KMS-11 (cell line): ENCODE measurements around the gene ACOD1.

Experiments used
- H2AFZ ChIP-seq: fragments of 200-600 bp; sonication (generic); 2 replicates; pipeline ENCODE4 v1.6.1; 2016; ENCODE audit warnings: antibody characterized with exemption, mixed run types, low read depth
- H3K27ac ChIP-seq: fragments of 200-600 bp; sonication (generic); 2 replicates; pipeline ENCODE4 v1.6.1; 2016; ENCODE audit warnings: mild to moderate bottlenecking, mixed run types
- H3K27me3 ChIP-seq: fragments of 200-600 bp; sonication (generic); 2 replicates; pipeline ENCODE4 v1.6.1; 2017; ENCODE audit warnings: mild to moderate bottlenecking, low read depth, mixed run types, moderate library complexity; ENCODE audit not compliant: insufficient read depth
- H3K36me3 ChIP-seq: fragments of 200-600 bp; sonication (generic); 2 replicates; pipeline ENCODE4 v1.6.1; 2017; ENCODE audit warnings: mild to moderate bottlenecking, mixed run types; ENCODE audit not compliant: insufficient read depth
- H3K4me1 ChIP-seq: fragments of 200-600 bp; sonication (generic); 2 replicates; pipeline ENCODE4 v1.6.1; 2016; ENCODE audit warnings: mild to moderate bottlenecking, low read depth, mixed run types; ENCODE audit not compliant: poor library complexity, severe bottlenecking
- H3K4me2 ChIP-seq: fragments of 200-600 bp; sonication (generic); 2 replicates; pipeline ENCODE4 v1.7.0; 2016; ENCODE audit warnings: mild to moderate bottlenecking, mixed run types
- H3K4me3 ChIP-seq: fragments of 200-600 bp; sonication (generic); IDR thresholded peaks from 2 replicates; pipeline ENCODE4 v1.6.1; 2017; ENCODE audit warnings: low read depth, low read length, mixed read lengths; ENCODE audit not compliant: insufficient read depth
- H3K79me2 ChIP-seq: fragments of 200-600 bp; sonication (generic); 2 replicates; pipeline ENCODE4 v1.6.1; 2016; ENCODE audit warnings: low read depth, mixed run types; ENCODE audit not compliant: insufficient read depth
- H3K9ac ChIP-seq: fragments of 200-600 bp; sonication (generic); 2 replicates; pipeline ENCODE4 v1.6.1; 2016; ENCODE audit warnings: mild to moderate bottlenecking, mixed run types
- H4K20me1 ChIP-seq: fragments of 200-600 bp; sonication (generic); 2 replicates; pipeline ENCODE4 v1.6.1; 2016; ENCODE audit warnings: mild to moderate bottlenecking, mixed run types; ENCODE audit not compliant: insufficient read depth
- TF ChIP-seq, protein P1 (sequence below): fragments of 200-600 bp; sonication (generic); conservative IDR thresholded peaks from 2 replicates; pipeline ENCODE4 v1.6.1; 2017; ENCODE audit warnings: low read depth, mild to moderate bottlenecking, antibody characterized with exemption, low read length, moderate library complexity, mixed read lengths

The ACOD1 gene

DNA sequence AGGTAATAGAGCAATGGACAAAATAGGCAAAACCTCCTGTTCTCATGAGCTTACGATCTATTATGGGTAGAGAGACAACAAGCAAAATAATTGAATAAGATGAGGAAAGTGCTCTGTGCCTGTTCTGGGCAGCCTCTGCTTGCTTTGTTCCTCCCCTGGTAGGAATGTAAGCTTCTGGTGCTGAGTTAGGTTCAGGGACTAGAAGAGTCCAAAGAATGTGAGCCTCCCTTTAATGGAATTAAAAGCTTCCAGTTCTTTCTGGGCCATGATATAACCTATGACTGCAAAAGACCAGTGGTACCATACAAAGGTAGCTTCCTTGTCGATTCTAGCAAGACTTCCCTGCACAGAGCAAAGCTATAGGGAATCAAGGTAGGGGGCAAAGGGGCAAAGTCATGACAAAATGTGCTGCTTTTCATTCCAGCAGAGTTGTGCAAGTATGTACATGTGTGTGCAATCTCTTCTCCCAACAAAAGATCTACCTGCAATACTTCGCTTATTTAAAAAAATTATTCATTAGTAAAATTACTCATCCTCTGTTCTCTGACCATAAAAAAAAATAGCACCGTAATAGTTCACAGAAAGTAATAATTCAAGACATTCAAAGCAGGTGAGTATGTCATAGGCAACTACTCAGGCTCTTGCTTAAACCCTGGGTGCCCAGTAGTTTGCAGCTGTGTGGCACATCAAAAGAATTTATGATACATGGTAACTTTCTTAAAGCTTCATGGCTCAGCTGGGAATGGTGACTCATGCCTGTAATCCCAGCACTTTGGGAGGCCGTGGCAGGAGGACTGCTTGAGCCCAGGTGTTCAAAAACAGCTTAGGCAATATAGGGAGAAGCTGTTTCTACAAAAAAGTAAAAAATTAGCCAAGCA lies 21.4 kb downstream of the ACOD1 start:
- Histone ChIP-seq H3K4me3 (no peak overlapping the region), H3K27ac (no peak overlapping the region), H3K4me1 (no peaks in the 10 kb centered on the region), H2AFZ (no peak overlapping the region), H3K4me2 (no peak overlapping the region), H3K9ac (no peak overlapping the region), H3K79me2 (no peaks in the 10 kb centered on the region), H4K20me1 (no peaks in the 10 kb centered on the region), H3K27me3 (no peaks in the 10 kb centered on the region), H3K36me3 (no peaks in the 10 kb centered on the region)
- TF ChIP-seq, protein P1, sequence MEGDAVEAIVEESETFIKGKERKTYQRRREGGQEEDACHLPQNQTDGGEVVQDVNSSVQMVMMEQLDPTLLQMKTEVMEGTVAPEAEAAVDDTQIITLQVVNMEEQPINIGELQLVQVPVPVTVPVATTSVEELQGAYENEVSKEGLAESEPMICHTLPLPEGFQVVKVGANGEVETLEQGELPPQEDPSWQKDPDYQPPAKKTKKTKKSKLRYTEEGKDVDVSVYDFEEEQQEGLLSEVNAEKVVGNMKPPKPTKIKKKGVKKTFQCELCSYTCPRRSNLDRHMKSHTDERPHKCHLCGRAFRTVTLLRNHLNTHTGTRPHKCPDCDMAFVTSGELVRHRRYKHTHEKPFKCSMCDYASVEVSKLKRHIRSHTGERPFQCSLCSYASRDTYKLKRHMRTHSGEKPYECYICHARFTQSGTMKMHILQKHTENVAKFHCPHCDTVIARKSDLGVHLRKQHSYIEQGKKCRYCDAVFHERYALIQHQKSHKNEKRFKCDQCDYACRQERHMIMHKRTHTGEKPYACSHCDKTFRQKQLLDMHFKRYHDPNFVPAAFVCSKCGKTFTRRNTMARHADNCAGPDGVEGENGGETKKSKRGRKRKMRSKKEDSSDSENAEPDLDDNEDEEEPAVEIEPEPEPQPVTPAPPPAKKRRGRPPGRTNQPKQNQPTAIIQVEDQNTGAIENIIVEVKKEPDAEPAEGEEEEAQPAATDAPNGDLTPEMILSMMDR: no peak

DNA sequence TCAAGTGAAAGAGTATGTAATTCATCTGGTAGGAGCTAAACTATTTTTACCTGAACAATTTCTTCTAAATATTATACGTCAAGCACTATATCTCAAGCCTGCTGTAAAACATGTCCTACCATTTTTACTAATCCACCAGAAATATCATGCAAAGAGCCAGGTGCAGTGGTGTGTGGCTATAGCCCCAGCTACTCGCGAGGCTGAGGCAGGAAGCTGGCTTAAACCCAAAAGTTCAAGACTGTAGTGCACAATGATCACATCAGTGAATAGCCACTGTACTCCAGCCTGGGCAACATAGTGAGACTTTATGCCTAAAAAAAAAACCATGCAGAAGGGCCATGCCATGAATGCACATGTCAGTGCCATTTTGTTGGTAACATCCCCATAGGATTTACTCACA lies 22.9 kb downstream of the ACOD1 start:
- H3K27ac ChIP-seq: no peak overlapping the region
- no peak overlapping the region for H3K4me3 ChIP-seq
- TF ChIP-seq, protein P1: no peak
- H3K79me2 ChIP-seq: no peaks in the 10 kb centered on the region
- H3K27me3 ChIP-seq: no peaks in the 10 kb centered on the region
- H4K20me1 ChIP-seq: no peaks in the 10 kb centered on the region
- no peaks in the 10 kb centered on the region for H3K36me3 ChIP-seq
- H3K4me2 ChIP-seq: no peak overlapping the region
- no peak overlapping the region for H2AFZ ChIP-seq
- H3K4me1 ChIP-seq: no peaks in the 10 kb centered on the region
- H3K9ac ChIP-seq: no peak overlapping the region

DNA sequence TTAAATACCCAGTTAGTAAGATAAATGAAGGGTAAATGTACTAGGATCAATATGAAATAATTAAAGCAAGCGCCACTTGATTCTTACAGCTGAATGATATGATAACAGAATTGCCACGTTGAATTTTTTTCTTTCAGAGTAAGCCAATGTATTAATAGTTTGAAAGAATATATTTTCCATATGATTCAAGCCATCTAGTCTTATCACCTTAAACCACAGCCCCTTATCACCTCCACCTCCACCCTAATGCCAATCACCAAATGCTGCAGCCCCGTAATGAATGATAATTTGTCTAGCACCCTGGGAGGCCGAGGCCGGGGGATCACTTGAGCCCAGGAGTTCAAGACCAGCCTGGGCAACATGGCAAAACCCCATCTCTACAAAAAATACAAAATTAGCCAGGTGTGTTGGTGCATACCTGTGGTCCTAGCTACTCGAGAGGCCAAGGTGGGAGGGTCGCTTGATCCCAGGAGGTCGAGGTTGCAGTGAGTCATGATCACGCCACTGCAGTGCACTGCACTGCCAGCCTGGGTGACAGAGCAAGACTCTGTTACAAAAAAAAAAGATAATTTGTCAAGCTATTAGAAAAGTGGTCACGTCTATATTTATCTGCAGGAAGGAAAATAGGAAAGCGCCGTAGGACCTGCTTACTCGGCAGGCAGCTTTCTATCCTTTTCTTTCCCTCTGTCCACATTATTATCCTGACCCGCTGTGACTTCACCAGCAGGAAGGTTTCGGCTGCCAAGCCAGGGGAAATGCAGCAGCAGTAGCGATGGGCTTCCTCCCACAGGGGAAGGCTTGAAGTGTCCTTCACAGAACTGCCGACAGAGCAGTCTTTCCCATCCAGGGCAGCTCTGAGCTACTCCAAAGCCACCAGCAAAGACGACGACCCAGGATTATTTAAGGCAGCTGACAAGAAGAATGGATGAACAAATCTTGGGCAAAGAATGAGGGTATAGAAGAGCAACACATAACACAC lies 23.8 kb downstream of the ACOD1 start:
- TF ChIP-seq, protein P1: no peak
- Histone ChIP-seq H3K4me1 (no peaks in the 10 kb centered on the region), H3K36me3 (no peaks in the 10 kb centered on the region), H3K4me3 (no peak overlapping the region), H3K27me3 (no peaks in the 10 kb centered on the region), H2AFZ (no peak overlapping the region), H3K4me2 (no peak overlapping the region), H3K79me2 (no peaks in the 10 kb centered on the region), H3K27ac (no peak overlapping the region), H3K9ac (no peak overlapping the region), H4K20me1 (no peaks in the 10 kb centered on the region)

DNA sequence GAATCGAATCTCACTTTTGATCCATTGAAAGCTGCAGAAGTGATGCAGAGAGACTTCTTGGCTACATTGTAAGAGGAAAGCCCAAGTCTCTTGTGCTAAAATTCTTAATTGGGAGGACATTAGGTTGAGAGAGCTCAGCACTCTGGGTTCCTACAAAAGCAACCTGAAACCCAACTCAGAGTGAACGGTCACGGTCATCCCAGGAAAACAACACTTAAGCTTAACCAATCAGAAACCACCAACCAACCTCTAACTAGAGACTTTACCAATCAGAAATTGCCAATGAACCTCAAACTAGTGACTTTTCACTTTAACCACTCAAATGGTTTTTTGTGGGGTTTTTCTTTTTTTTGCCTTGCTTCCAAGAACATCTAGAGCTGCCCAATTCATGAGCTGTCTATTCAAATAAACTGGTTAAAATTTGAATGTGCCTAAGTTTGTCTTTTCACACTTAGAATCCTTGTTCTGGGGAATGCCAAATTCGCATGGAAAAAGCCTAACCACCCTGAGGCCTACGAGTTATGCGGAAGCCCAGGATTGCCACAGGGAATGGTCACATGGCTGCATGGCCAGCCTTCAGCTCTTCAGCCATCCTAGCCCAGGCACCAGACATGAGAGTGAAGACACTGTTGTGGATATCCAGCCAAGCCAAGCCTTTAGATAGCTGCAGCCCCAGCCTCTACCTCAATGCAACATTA lies 25.8 kb downstream of the ACOD1 start:
- TF ChIP-seq, protein P1: no peak
- Histone ChIP-seq H3K9ac (no peak overlapping the region), H3K4me3 (no peak overlapping the region), H2AFZ (no peak overlapping the region), H3K4me2 (no peak overlapping the region), H3K4me1 (no peaks in the 10 kb centered on the region), H3K36me3 (no peaks in the 10 kb centered on the region), H3K27me3 (no peaks in the 10 kb centered on the region), H4K20me1 (no peaks in the 10 kb centered on the region), H3K27ac (no peak overlapping the region), H3K79me2 (no peaks in the 10 kb centered on the region)
